Measurements from ENCODE around the gene RBBP8NL.

The RBBP8NL gene

DNA sequence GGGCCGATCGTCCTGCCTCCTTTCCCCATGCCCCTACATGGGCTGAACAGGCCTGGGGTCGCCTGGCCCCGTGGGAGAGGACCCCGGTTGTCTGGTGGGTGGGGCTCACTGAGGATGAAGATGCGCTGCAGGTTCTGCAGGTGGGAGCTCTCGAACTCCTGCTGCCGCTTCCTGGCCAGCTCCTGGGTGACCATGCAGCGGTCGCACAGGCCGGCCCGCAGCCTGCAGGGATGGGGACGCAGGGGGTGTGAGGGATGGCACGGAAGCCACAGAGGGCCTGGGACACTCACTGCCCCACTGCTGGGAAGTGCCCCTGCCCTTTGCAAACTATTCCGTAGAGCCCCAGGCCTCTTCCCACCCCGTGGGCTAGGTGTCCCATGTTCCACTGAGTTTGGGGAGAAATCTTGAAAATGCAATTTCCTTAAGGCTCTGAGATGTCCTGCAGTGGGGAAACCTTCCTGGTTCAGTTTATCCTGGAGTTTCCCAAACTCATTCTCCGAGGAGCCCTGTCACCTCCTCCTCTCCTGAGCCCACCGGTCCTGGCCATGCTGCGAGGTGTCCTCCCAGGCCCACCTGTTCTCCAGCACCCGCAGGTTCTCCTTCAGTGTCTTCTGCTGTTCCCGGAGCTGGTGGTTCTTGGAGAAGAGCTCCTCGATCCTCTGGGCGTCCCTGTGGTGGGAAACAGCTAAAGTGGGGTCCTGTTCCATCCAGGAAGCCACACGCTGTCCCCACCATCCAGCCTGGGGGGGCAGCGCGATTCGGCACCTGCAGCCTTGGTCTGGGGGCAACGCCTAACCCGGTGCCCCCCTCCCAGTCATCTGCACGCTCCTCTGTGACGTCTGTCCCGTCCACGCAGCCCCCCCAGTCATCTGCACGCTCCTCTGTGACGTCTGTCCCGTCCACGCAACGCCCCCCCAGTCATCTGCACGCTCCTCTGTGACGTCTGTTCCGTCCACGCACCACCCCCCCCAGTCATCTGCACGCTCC lies 10.4 kb downstream of the RBBP8NL start:
- no peaks in the 10 kb centered on the region for H3K27me3 ChIP-seq (replicated peaks; ENCODE audit: control insufficient read depth, insufficient read depth, low read length)
- no peak for DNase-seq (ENCODE audit: extremely low read depth, insufficient read length)
- TF ChIP-seq CTCF (IDR thresholded peaks at IDR 0.05; ENCODE audit: insufficient read depth, low read length, poor library complexity, severe bottlenecking): no peak
- no peaks in the 10 kb centered on the region for H3K36me3 ChIP-seq (ENCODE audit: control insufficient read depth, insufficient read depth, low read length)
- H3K4me3 ChIP-seq (replicated peaks; ENCODE audit: low read depth, low read length): no peak overlapping the region

DNA sequence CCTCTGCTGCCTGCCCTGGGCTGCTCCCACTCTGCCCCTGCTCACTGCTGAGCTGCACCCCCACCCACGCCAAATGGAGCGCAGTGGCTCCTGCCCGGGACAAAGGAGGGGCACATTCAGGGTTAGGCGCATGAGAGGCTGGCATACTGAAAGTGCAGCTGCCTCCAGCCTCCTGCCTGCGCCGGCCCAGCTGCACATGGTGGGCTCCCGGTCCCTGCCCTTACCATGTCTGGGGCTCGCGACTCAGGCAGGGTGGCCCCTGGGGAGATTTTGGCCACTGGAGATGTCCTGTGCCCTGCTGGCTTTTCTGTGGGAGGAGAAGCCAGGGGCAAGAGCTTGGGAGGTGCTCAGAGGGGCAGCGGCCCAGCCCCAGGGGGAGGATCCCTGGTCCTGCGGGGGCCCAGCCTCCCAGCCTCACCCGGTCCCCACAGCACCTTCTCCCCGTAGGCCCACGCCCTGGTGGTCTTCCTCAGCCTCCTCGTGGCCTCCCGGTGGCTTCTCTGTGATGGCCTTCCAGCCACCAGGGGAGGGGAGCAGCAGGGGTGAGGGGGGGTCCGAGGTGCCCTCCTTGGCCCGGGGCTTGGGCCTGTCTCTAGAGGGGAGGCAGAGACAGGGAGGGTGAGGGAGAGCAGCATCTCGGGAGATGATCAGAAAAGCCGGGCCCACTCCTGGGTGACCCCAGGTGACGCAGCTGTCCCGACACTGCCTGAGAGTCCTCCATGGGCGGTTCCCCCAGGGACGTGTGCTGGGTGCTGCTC lies 11.8 kb downstream of the RBBP8NL start:
- no peak for TF ChIP-seq CTCF (IDR thresholded peaks at IDR 0.05; ENCODE audit: insufficient read depth, low read length, poor library complexity, severe bottlenecking)
- H3K4me3 ChIP-seq (replicated peaks; ENCODE audit: low read depth, low read length): no peak overlapping the region
- H3K36me3 ChIP-seq (ENCODE audit: control insufficient read depth, insufficient read depth, low read length): no peaks in the 10 kb centered on the region
- H3K27me3 ChIP-seq (replicated peaks; ENCODE audit: control insufficient read depth, insufficient read depth, low read length): no peaks in the 10 kb centered on the region
- no peak for DNase-seq (ENCODE audit: extremely low read depth, insufficient read length)

GRCh38 chr20:62413896-62414481 lies 13.3 kb downstream of the RBBP8NL start:
- Histone ChIP-seq H3K36me3 (ENCODE audit: control insufficient read depth, insufficient read depth, low read length) (no peaks in the 10 kb centered on the region), H3K4me3 (replicated peaks; ENCODE audit: low read depth, low read length) (no peak overlapping the region), H3K27me3 (replicated peaks; ENCODE audit: control insufficient read depth, insufficient read depth, low read length) (no peaks in the 10 kb centered on the region)
- TF ChIP-seq CTCF (IDR thresholded peaks at IDR 0.05; ENCODE audit: insufficient read depth, low read length, poor library complexity, severe bottlenecking): peak; percentile 48
- no peak for DNase-seq (ENCODE audit: extremely low read depth, insufficient read length)

GRCh38 chr20:62413025-62413570 lies 14.2 kb downstream of the RBBP8NL start:
- TF ChIP-seq CTCF (IDR thresholded peaks at IDR 0.05; ENCODE audit: insufficient read depth, low read length, poor library complexity, severe bottlenecking): no peak
- Histone ChIP-seq H3K27me3 (replicated peaks; ENCODE audit: control insufficient read depth, insufficient read depth, low read length) (no peaks in the 10 kb centered on the region), H3K4me3 (replicated peaks; ENCODE audit: low read depth, low read length) (no peak overlapping the region), H3K36me3 (ENCODE audit: control insufficient read depth, insufficient read depth, low read length) (no peaks in the 10 kb centered on the region)
- DNase-seq (ENCODE audit: extremely low read depth, insufficient read length): no peak

GRCh38 chr20:62412194-62413024 lies 14.9 kb downstream of the RBBP8NL start:
- H3K36me3 ChIP-seq (ENCODE audit: control insufficient read depth, insufficient read depth, low read length): no peaks in the 10 kb centered on the region
- no peak for TF ChIP-seq CTCF (IDR thresholded peaks at IDR 0.05; ENCODE audit: insufficient read depth, low read length, poor library complexity, severe bottlenecking)
- H3K4me3 ChIP-seq (replicated peaks; ENCODE audit: low read depth, low read length): no peak overlapping the region
- H3K27me3 ChIP-seq (replicated peaks; ENCODE audit: control insufficient read depth, insufficient read depth, low read length): no peaks in the 10 kb centered on the region
- DNase-seq (ENCODE audit: extremely low read depth, insufficient read length): no peak

Measured in GM06990 (cell line).